Uterus (tissue), 2 donors: ENCODE measurements around the gene PAFAH1B2.

Experiments
- POLR2A ChIP-seq, 2 donors: fragments of 450-650 bp; IDR thresholded peaks; one replicate each; pipeline ENCODE4 v1.6.1; 2016; ENCODE audit warnings: antibody characterized with exemption in 2 of 2, mild to moderate bottlenecking in 1 of 2, moderate library complexity in 1 of 2
- TF ChIP-seq, protein P1 (sequence below), 4 experiments: fragments of 200-600 bp in 2 of 4; fragments of 450-650 bp in 2 of 4; sonication (generic) in 2 of 4; IDR thresholded peaks; one replicate each; pipeline ENCODE4 v1.5.1; 2016 to 2019; ENCODE audit warnings: antibody characterized with exemption in 4 of 4, mild to moderate bottlenecking in 2 of 4, moderate library complexity in 1 of 4

- TF ChIP-seq, protein P1, sequence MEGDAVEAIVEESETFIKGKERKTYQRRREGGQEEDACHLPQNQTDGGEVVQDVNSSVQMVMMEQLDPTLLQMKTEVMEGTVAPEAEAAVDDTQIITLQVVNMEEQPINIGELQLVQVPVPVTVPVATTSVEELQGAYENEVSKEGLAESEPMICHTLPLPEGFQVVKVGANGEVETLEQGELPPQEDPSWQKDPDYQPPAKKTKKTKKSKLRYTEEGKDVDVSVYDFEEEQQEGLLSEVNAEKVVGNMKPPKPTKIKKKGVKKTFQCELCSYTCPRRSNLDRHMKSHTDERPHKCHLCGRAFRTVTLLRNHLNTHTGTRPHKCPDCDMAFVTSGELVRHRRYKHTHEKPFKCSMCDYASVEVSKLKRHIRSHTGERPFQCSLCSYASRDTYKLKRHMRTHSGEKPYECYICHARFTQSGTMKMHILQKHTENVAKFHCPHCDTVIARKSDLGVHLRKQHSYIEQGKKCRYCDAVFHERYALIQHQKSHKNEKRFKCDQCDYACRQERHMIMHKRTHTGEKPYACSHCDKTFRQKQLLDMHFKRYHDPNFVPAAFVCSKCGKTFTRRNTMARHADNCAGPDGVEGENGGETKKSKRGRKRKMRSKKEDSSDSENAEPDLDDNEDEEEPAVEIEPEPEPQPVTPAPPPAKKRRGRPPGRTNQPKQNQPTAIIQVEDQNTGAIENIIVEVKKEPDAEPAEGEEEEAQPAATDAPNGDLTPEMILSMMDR (IDR thresholded peaks at IDR 0.05) = no peak
- TF ChIP-seq POLR2A (IDR thresholded peaks at IDR 0.05) = no peak
Observed at GRCh38 chr11:117225553-117226170, 81.6 kb downstream of the PAFAH1B2 start.
